ENCODE results near the gene TMC8.

The TMC8 gene, protein sequence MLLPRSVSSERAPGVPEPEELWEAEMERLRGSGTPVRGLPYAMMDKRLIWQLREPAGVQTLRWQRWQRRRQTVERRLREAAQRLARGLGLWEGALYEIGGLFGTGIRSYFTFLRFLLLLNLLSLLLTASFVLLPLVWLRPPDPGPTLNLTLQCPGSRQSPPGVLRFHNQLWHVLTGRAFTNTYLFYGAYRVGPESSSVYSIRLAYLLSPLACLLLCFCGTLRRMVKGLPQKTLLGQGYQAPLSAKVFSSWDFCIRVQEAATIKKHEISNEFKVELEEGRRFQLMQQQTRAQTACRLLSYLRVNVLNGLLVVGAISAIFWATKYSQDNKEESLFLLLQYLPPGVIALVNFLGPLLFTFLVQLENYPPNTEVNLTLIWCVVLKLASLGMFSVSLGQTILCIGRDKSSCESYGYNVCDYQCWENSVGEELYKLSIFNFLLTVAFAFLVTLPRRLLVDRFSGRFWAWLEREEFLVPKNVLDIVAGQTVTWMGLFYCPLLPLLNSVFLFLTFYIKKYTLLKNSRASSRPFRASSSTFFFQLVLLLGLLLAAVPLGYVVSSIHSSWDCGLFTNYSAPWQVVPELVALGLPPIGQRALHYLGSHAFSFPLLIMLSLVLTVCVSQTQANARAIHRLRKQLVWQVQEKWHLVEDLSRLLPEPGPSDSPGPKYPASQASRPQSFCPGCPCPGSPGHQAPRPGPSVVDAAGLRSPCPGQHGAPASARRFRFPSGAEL

DNA sequence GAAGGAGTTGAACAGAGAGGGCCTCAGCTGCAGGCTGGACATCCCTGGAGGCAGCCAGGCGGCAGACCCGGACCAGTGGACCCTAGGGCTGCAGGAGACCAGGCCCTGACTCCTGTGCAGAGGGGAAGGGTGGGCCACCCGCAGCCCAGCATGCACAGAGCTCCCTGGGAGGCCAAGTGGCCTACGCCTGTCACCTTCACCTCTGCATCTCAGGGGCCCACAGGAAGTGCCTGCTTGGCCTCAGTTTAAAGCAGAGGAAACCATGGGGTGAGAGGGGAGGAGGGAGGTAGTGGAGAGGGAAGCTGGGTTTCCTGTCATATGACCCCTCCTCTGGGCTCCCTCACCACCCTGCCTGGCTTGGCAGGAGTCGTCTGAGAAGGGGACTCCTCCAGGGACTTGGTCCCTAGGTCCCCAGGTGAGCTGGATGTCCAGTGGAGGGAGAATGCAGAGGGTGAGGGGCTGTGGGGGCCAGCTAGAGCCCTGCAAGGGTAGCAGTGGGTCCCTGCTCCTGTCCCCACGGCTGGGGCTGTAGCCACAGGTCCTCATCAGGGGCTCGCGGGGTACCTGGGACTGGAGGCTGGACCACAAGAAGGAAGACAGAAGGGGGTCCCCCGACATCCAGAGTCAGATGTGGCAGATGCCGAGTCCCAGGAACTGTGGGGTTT lies at the start of gene TMC8:
TSS of gene TMC8 (plus strand) at position 335 of the 665 bp plus-strand sequence. CDS start 818 bp downstream, outside the sequence.
- DNase-seq: no peak

DNA sequence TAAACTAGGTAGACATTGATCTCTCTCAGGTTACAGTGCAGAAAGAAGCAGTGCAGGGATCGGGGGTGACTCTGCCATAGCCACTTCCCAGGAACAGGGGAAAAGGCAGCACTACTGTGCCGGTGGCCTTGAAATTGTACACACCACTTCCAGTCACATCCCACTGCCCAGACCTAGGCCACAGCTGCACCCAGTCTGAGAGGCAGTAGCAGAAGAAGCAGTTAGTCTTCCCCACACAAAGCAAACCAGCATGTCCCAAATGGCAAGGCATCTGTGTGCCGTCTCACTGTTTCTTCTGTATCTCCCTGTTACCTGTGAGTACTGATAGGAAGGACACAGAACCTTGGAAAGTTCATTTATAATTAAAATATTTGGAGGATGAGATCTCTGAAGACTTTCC lies 49.0 kb upstream of the TMC8 start:
- DNase-seq: no peak

DNA sequence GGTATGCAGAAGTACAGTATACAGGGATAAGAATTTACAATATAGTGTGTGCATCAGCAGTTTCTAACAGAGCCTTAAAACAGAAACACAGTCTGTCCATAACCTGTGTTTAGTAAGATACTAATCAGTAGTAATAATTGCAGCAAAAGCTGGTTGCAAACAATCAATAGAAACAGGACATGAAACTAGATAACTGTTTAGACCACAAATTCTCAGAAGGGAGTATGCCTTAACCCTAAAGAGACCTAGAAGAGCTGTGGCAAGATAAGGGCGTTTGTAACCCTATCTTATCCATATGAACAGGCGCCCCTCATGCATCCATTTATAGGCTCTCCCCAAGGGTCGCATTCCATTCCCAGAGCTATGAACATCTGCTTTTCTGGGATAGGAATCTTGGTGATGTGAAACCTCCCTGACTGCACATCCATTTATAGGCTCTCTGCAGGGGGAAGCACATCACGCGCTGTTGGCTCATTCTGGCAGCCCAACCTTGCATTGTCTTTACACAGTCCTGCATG lies 48.2 kb upstream of the TMC8 start:
- peak; percentile 41 for DNase-seq

DNA sequence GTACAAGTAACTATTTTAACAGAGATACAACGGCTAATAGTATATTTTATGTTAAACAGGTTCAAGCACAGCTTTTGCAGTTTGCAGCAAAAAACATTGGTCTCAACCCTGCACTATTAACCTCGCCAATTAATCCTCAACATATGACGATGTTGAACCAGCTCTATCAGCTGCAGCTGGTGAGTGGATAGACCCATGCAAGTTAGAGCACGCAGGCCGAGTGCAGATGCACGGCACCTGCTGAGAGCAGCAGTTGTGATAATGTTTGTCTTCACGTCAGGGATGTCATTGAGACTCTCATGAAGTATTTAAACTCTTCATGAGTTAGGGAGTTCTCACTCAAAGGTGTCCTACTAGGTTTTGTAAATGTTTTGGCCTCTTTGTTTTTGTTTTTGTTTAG lies 47.6 kb upstream of the TMC8 start:
- DNase-seq: peak; percentile 96

DNA sequence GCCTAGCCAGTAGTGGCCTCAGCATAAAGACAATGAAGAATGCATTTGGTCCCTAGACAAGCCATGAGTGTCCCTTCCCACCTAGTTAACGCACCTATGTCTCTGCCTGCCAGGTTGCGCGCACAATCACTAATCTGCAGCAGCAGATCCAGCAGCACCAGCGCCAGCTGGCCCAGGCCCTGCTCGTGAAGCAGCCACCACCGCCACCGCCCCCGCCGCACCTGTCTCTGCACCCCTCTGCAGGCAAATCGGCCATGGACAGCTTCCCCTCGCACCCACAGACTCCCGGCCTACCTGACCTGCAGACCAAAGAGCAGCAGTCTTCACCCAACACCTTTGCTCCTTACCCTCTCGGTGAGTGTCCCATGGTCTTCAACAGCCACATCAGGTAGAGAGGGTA lies 43.8 kb upstream of the TMC8 start:
- DNase-seq: no peak

DNA sequence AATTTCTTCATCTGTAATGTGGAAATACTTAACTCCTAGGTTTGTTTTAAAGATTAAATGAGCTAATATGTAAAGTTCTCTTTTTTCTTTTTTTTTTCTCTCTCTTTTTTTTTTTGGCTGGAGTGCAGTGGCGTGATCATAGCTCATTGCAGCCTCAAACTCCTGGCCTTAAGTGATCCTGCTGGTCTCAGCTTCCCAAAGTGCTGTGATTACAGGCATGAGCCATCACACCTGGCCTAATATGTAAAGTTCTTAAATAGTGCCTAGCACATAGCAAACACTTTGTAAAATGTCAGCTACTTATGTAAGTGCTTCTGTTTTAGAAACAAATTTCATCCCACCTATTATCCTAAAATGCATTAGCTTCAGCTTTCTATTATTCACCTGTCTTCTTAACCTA lies 42.0 kb upstream of the TMC8 start:
- DNase-seq: no peak

DNA sequence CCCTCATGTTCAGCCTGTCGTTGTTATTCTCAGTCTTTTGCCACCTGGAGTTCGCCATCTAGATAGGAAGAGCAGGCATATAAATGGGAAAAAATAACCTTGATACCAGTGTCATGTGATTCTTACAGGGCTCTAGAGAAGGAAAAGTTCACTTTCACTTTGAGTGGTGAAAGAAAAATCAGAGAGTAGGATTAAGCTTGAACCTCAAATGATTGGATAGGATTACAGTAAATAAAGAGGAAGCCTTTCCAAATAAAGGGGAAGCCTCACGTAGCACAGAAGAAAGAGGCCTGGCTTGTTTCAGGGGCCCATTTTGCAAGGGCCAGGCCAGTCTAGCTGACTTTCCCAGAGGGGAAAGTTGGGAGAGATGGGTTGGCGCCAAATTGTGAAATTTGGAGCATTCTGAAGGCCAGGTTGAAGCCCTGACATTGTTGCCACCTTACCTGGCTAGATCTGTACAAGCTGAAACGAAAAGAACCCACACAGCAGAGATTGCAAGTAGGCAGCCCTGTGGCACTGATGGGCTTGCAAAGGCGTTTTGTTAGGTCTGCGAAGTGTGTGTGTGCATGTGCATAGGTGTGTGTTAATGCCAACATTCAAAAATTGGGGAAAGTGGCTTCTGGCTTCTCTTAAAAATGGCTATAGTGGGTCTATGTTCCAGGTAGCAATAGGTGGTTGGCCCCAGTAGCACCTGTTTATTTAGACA lies 40.8 kb upstream of the TMC8 start:
- no peak for DNase-seq

DNA sequence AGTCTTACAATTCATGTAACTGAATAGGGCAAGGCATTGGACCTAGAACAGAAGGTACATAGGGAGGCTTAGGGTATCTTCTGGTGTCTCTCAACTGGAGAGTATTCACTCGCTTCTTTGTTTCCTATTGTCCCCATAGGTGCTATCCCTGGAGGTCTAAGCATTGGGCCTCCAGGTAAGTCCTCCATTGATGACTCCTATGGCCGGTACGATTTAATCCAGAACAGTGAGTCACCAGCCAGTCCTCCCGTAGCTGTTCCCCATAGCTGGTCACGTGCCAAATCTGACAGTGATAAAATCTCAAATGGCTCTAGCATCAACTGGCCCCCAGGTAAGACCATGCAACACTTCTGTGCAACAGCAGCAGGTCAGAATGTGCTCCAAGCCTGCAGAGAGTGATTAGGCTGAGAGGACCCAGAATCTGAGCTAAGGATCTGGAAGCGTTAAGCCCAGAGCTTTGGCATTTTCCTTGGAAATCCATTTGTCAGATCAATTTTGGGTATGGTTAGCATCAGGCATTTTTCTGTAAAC lies 37.7 kb upstream of the TMC8 start:
- DNase-seq: no peak

DNA sequence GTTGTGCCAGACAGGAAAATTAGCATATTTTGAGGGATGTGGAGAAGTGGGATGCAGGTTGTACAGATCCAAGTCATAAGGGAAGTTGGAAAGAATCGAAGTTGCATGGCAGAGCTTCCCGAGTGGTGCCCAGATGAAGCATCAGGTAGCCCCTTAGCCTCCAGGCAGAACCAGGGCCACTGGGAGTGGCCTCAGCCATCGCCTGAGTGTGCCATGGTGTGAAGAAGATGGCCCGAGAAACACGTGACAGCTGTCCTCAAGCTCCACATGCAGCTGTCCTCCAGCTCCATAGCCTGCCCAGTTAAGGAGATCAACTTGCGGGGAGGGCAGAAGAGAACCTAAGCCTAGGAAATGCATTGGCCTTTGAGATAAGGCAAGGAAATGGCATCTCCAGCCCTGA lies 35.5 kb upstream of the TMC8 start:
- no peak for DNase-seq

DNA sequence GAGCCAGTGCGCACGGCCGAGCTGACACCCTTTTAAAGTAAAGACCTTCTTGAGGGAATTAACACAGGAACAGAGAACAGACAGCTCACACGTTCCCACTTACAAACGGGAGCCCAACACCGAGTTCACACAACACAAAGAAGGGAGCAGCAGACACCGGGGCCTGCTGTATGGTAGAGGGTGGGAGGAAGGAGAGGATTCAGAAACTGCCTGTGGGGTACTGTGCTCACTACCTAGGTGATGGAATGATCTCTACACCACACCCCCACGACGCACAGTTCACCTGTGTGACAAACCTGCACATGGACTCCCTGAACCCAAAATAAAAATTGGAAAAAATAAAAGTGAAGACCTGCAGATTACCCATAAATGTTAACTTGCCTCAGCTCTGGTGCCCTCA lies 34.5 kb upstream of the TMC8 start:
- no peak for DNase-seq

DNA sequence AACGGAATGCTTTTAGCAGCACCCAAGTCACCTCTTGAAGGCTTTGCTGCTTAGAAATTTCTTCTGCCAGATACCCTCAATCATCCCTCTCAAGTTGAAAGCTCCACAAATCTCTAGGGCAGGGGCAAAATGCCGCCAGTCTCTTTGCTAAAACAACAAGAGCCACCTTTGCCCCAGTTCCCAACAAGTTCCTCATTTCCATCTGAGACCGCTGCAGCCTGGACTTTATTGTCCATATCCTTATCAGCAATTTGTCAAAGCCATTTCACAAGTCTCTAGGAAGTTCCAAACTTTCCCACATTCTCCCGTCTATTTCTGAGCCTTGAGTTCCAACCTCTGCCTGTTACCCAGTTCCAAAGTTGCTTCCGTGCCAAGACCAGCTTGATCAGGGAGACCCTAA lies 29.5 kb upstream of the TMC8 start:
- no peak for DNase-seq

DNA sequence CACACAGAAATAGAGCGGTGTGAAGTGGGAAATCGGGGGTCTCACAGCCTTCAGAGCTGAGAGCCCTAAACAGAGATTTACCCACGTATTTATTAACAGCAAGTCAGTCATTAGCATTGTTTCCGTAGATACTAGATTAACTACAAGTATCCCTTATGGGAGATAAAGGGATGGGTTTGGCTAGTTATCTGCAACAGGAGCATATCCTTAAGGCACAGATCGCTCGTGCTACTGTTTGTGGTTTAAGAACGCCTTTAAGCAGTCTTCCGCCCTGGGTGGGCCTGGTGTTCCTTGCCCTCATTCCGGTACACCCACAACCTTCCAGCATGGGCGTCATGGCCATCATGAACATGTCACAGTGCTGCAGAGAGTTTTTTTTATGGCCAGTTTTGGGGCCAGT lies 29.0 kb upstream of the TMC8 start:
- no peak for DNase-seq

DNA sequence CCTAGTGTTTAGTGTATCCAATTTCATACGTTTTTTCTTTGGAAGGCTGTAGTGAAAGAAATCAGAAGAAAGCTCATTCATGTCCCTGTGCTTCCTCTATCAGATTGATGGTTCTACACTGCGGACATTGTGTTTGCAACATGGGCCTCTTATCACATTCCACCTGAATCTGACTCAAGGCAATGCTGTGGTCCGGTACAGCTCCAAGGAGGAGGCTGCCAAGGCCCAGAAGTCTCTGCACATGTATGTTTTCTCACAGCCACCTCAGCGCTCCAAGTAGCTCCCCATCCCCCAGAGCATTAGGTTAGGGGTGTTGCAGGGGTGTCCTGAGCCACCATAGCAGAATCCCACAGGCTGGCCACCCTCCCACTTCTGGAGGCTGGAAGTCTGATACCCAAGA lies 27.3 kb upstream of the TMC8 start:
- no peak for DNase-seq

DNA sequence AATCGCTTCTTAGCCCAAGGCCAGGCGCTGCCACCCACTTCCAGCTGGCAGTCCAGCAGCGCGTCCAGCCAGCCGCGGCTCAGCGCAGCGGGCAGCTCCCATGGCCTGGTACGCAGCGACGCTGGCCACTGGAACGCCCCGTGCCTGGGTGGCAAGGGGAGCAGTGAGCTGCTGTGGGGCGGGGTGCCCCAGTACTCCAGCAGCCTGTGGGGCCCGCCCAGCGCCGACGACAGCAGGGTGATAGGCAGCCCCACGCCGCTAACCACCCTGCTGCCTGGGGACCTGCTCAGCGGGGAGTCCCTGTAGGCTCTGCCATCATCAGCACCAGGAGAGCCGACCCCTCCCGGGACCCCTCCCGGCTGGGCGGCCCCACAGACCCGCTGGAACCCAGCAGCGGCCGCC lies 26.0 kb upstream of the TMC8 start:
- DNase-seq: no peak

DNA sequence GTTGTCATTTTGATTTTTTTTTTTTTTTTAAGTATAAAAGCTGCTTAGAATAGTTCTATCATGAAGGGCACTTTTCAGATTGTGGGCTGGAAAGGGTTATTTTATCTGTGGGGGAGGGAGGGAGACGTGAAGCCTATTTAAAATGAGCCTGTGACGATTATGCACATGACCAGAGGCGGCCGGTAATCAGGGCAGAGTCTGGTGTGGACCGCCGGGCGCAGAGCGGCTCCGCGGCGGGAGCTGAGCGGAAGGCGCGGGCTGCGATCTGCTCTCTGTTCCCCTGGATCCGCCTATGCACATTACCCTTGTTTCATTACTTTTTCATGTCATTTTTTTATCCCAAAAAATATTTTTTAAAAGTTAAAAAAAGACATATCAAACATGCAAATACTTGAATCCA lies 25.5 kb upstream of the TMC8 start:
- no peak for DNase-seq

DNA sequence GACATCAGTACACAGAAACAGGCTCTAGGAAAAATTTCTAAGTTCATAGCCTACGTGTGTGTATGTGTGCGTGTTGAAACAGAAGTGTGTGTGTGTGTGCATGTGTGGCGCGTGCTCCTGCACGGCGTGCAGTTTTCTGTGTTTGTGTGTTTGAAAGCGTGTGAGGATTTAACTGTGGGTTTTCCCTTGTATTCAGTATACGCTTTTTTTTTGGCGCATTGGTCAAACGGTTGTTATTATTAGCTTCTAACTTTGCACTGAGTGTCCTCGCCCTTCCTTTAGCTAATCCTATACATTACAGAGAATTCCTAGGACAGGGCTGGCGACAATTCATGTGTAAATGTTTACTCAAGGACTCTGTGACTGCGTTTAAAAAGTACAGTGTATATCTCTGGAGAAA lies 25.0 kb upstream of the TMC8 start:
- DNase-seq: no peak

DNA sequence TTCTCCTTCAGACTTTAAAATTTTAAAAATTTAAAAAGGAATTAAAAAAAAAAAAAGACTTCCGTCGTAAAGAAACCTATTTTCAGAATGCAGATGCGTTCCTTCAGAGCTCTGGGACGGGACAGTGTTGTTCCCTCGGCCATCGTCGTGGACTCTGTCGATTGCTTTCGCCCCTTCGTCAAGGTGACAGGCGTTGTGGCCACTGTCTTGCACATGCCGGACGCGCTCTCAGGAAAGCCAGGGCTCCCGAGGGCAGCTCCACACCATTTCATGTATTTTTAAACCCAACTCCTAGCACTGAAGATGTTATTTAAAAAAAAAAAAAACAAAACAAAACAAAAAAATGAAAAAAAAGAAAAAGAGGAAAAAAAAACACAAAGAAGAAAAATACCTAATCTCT lies 24.4 kb upstream of the TMC8 start:
- no peak for DNase-seq

DNA sequence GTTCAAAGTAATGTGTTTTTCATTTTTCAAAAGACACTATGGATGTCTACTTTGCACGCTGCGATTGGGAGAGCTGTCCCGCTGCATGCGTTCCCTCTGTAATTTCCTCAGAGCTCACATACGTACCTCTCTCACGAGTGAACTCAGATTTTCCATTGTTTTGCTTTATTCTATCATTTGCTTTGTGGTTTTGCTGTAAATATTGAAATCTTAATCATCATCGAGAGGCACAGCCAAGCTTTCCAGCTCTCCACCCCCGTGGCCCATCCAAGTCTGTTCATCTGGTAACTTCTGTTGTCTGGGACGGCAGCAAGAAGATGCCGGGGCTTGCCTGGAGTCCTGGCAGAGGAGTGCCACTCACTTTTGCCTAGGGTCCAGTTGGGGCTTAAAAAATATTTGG lies 23.1 kb upstream of the TMC8 start:
- no peak for DNase-seq

DNA sequence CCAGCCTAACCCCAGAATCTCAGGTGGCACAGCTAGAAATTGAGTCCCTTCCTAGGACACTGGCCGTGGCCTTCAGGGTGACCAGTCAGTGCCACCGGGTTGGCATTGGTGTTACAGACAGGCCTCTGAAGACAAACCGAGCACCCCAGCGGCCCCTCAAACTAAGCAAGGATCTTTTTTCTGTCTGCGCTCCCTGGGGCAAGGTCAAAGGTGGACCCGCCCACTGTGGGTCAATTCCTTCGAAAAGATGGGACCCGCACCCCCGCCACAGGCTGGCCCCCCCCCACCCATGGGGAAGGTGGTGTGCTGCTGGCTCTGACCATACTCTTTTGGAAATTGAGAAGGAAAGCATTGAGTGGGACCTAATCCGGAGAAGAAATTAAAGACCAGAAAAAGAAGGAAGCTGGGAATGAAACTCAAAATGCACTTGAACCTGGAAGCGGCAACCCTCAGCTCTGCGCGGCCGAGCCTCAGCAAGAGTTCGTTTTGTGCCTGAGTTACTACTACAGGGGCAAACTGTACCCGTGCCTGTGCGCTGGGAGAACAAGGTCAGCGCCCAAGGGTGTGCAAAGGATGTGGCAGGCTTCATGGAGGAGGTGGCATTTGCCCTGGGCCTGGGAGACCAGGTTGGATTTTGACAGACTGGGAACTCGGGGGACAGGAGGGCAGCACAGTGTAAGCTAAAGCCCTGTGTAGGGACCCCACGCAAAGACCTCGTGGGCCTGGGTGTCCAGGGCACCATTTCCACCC lies 22.4 kb upstream of the TMC8 start:
- no peak for DNase-seq

DNA sequence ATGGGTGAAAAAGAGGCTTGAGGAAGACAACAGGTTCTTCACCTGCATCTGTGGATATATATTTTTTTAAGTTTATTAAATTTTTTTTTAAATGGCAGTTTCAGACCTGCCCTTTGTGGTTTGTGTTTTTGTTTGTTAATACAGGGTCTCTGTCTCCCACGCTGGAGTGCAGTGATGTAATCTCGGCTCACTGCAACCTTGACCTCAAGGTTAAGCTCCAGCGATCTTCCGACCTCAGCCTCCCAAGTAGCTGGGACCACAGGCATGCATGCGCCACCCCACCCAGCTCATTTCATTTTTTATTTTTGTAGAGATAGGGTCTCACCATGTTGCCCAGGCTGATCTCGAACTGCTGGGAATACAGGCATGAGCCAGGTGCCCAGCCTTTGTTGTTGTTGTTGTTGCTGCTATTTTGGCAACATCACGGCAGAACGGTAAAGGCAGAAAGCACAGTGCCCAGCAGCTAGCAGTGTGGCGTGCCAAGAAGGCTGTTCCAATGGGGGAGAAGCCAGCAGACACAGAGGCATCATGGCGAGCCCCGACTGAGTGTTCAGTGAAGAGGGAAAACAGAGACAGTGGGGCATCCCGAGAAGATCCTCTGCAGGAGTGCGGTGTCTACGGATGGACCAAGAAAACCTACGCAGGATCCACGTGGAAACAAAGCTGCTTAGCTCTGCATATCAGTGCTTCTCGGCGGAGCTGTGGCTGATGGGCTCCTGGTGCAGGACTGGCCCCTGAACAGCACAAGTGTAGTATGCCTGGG lies 21.7 kb upstream of the TMC8 start:
- DNase-seq: no peak

DNA sequence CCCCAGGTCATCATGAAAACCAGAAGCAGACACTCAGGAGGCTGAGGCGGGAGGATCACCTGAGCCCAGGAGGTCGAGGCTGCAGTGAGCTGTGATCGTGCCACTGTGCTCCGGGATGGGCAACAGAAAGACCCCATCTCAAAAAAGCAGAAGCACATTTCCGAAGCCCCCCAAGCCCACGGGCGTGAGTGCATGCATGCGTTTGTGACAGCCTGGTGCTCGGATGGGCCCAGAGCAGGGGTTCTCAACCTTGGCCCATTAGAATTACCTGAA lies 21.1 kb upstream of the TMC8 start:
- DNase-seq: no peak
